ENCODE results near the gene DIP2C. TPM values are rescaled to one million over a fixed set of nuclear protein-coding genes. Genes with fewer than 3 reads are reported as not detected.
A peak's percentile ranks its signal among the peaks of the same experiment; 100 is the strongest.

The DIP2C gene
- total RNA-seq, 4 donors from 2014 or later = 13.4 to 32.0 (median 18.4) TPM

- no peaks in the 10 kb centered on the region for H3K27me3 ChIP-seq
- H3K27ac ChIP-seq = no peak overlapping the region
- H3K9me3 ChIP-seq = no peaks in the 10 kb centered on the region
- no peak overlapping the region for H3K4me3 ChIP-seq
- peak; percentile 3 for DNase-seq
- WGBS, 2 donors (ENCODE audit: low coverage in 1 of 2) = 89 to 92% methylated on average over 15 to 17 of the region's 17 CpGs
- H3K36me3 ChIP-seq = no peaks in the 10 kb centered on the region
- peaks cover 0 to 4% (median 1%) of the 10 kb centered on the region in 4 donors for H3K4me1 ChIP-seq
- TF ChIP-seq POLR2AphosphoS5 (IDR thresholded peaks at IDR 0.05) (no peak), EP300 (IDR thresholded peaks at IDR 0.05; ENCODE audit: low read depth) (no peak), CTCF (IDR thresholded peaks at IDR 0.05) (no peak), POLR2A (IDR thresholded peaks at IDR 0.05) (no peak)
- in situ Hi-C loops (cut with MboI; ENCODE audit: low pct_ligation_motif_present in 1 of 4, low pct_unique_long_range_greater_than_20kb in 1 of 4, low sequenced_read_pairs in 3 of 4) (no loop called here), intact Hi-C loops (cut with DNase I; ENCODE audit: low total_unique reads) (no loop called here)
Measured at GRCh38 chr10:668786-669485, 20.5 kb downstream of the DIP2C start.

- DNase-seq = no peak
- 90 to 95% methylated on average over 7 of the region's 7 CpGs for WGBS, 2 donors (ENCODE audit: low coverage in 1 of 2)
- H3K4me1 ChIP-seq = peaks cover 0 to 10% (median 6%) of the 10 kb centered on the region in 4 donors
Measured at GRCh38 chr10:667602-668143, 21.8 kb downstream of the DIP2C start.

GRCh38 chr10:667096-667495, 22.4 kb downstream of the DIP2C start:
- Histone ChIP-seq H3K4me1 (peaks cover 3 to 15% (median 10%) of the 10 kb centered on the region in 4 donors), H3K4me3 (no peak overlapping the region)
- peak; percentile 9 for DNase-seq

More at GRCh38 chr10:667602-668143, 21.8 kb downstream of the DIP2C start:
- in situ Hi-C loops (cut with MboI; ENCODE audit: low pct_ligation_motif_present in 1 of 4, low pct_unique_long_range_greater_than_20kb in 1 of 4, low sequenced_read_pairs in 3 of 4) (no loop called here), intact Hi-C loops (cut with DNase I; ENCODE audit: low total_unique reads) (no loop called here)
- H3K27ac ChIP-seq = peak overlapping the region in 1 of 4 donors; percentile 82
- H3K36me3 ChIP-seq = no peaks in the 10 kb centered on the region
- no peak overlapping the region for H3K4me3 ChIP-seq
- no peaks in the 10 kb centered on the region for H3K27me3 ChIP-seq
- no peaks in the 10 kb centered on the region for H3K9me3 ChIP-seq
- TF ChIP-seq EP300 (IDR thresholded peaks at IDR 0.05; ENCODE audit: low read depth) (no peak), POLR2A (IDR thresholded peaks at IDR 0.05) (no peak), POLR2AphosphoS5 (IDR thresholded peaks at IDR 0.05) (no peak), CTCF (IDR thresholded peaks at IDR 0.05) (no peak)

More at GRCh38 chr10:667096-667495, 22.4 kb downstream of the DIP2C start:
- no peaks in the 10 kb centered on the region for H3K36me3 ChIP-seq
- intact Hi-C loops (cut with DNase I; ENCODE audit: low total_unique reads) (no loop called here), in situ Hi-C loops (cut with MboI; ENCODE audit: low pct_ligation_motif_present in 1 of 4, low pct_unique_long_range_greater_than_20kb in 1 of 4, low sequenced_read_pairs in 3 of 4) (no loop called here)
- H3K27ac ChIP-seq = peak overlapping the region; percentile 48 to 82 (median 69)
- WGBS, 2 donors (ENCODE audit: low coverage in 1 of 2) = 80 to 82% methylated on average over 2 to 15 of the region's 15 CpGs
- H3K9me3 ChIP-seq = no peaks in the 10 kb centered on the region
- peak; percentile 4 for TF ChIP-seq POLR2A (IDR thresholded peaks at IDR 0.05)
- no peak for TF ChIP-seq EP300 (IDR thresholded peaks at IDR 0.05; ENCODE audit: low read depth)
- TF ChIP-seq CTCF (IDR thresholded peaks at IDR 0.05) = no peak
- no peak for TF ChIP-seq POLR2AphosphoS5 (IDR thresholded peaks at IDR 0.05)
- no peaks in the 10 kb centered on the region for H3K27me3 ChIP-seq

All from transverse colon (tissue), 4 donors.